Lung (tissue), 12 donors: ENCODE data around the gene ADK. TPM values are rescaled to one million over a fixed set of nuclear protein-coding genes. Genes with fewer than 3 reads are reported as not detected.

ENCODE experiments used
- ATAC-seq: fragments of 200-7000 bp; cut with Tn5 transposase; one replicate; pipeline ENCODE4 v1.9.1; 2020; ENCODE audit warnings: moderate number of reproducible peaks; ENCODE audit not compliant: insufficient read depth, low FRiP score
- DNase-seq, 3 donors: peaks; one replicate each; pipeline ENCODE4 v3.0.0-alpha.2; 2013 to 2017
- H3K27ac ChIP-seq, 2 donors: one replicate each; pipeline ENCODE4 v1.5.1; 2013; ENCODE audit warnings: mild to moderate bottlenecking in 2 of 2, moderate library complexity in 2 of 2, control low read depth in 1 of 2, inconsistent platforms in 1 of 2, low read depth in 1 of 2, low read length in 1 of 2
- H3K27me3 ChIP-seq, 3 donors: one replicate each; pipeline ENCODE4 v1.5.1; 2013; ENCODE audit warnings: low read length in 2 of 3; ENCODE audit not compliant: control insufficient read depth in 3 of 3, insufficient read depth in 3 of 3
- H3K36me3 ChIP-seq, 4 donors: one replicate each; pipeline ENCODE4 v1.5.1; 2013; ENCODE audit warnings: low read length in 4 of 4, mild to moderate bottlenecking in 1 of 4, moderate library complexity in 1 of 4; ENCODE audit not compliant: control insufficient read depth in 4 of 4, insufficient read depth in 4 of 4
- H3K4me1 ChIP-seq, 5 donors: one replicate each; pipeline ENCODE4 v1.5.1; 2013; ENCODE audit warnings: low read length in 5 of 5, mild to moderate bottlenecking in 2 of 5, moderate library complexity in 1 of 5; ENCODE audit not compliant: control insufficient read depth in 5 of 5, insufficient read depth in 5 of 5
- H3K4me3 ChIP-seq: one replicate; pipeline ENCODE4 v1.5.1; 2013; ENCODE audit warnings: mild to moderate bottlenecking, control low read depth, moderate library complexity
- H3K9ac ChIP-seq, 2 donors: one replicate each; pipeline ENCODE4 v1.5.1; 2013; ENCODE audit warnings: low read length in 2 of 2, control low read depth in 1 of 2; ENCODE audit not compliant: insufficient read depth in 1 of 2
- H3K9me3 ChIP-seq, 4 donors: one replicate each; pipeline ENCODE4 v1.5.1; 2013; ENCODE audit warnings: low read length in 3 of 4, mild to moderate bottlenecking in 1 of 4, moderate library complexity in 1 of 4; ENCODE audit not compliant: control insufficient read depth in 4 of 4, insufficient read depth in 3 of 4
- CTCF ChIP-seq: IDR thresholded peaks from 2 replicates; pipeline ENCODE4 v1.5.1; 2012; ENCODE audit warnings: mild to moderate bottlenecking; ENCODE audit errors: control extremely low read depth, extremely low read depth
- WGBS, 2 donors: extraction: QIAGEN DNeasy Blood & Tissue Kit; methylation state at CpG; one replicate each; pipeline ENCODE4 v1.1.7; 2013; 5-methylcytosine and 5-hydroxymethylcytosine counted together
- polyA plus RNA-seq, 2 donors: library from polyadenylated mRNA; stranded (reverse); fragments of 200-250 nt; gene quantifications; one replicate each; pipeline ENCODE4 v1.2.1, GENCODE V29; 2013
- total RNA-seq, 2 donors: library from RNA; depleted of rRNA in 1 of 2; stranded (reverse); fragments of >200 nt in 1 of 2; gene quantifications; one replicate each; pipeline ENCODE4 v1.2.1, GENCODE V29; 2014 to 2021
- donor health status: control.
- donor health status: control.
- donor health status: Bipolar disorder and iron deficiency.
- donor health status: healthy.
- donor health status: DM: yes; HTN: yes; CAD: no.

The ADK gene
- total and polyA plus RNA-seq, 4 donors: 31.6 to 82.3 (median 42.9) TPM

DNA sequence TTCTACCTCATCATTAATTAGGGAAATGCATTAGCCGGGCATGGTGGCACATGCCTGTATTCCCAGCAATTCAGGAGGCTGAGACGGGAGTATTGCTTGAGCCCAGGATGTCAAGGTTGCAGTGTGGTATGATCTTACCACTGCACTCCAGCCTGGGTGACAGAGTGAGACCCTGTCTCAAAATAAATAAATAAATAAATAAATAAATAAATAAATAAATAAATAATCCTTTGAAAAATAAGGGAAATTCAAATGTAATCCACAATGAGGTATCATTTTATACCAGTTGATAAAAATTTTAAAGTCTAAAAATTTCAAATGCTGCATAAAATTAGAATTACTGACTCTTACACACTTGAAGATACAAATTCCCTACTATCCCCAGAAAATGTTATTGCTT, 334.3 kb downstream of the ADK start:
- Histone ChIP-seq H3K27me3 (no peaks in the 10 kb centered on the region), H3K9ac (no peak overlapping the region), H3K4me1 (no peaks in the 10 kb centered on the region), H3K36me3 (peaks cover 0 to 1% (median 0%) of the 10 kb centered on the region in 4 donors), H3K27ac (no peak overlapping the region), H3K4me3 (no peak overlapping the region), H3K9me3 (peaks cover 0 to 5% (median 2%) of the 10 kb centered on the region in 4 donors)
- ATAC-seq (no peak), DNase-seq (no peak)
- 98% methylated on average over 2 of the region's 2 CpGs for WGBS, 2 donors
- no peak for TF ChIP-seq CTCF

- Histone ChIP-seq H3K9ac (no peak overlapping the region), H3K27me3 (no peaks in the 10 kb centered on the region), H3K4me3 (no peak overlapping the region), H3K4me1 (no peaks in the 10 kb centered on the region), H3K9me3 (peaks cover 0 to 5% (median 2%) of the 10 kb centered on the region in 4 donors), H3K27ac (no peak overlapping the region), H3K36me3 (peaks cover 0 to 1% (median 0%) of the 10 kb centered on the region in 4 donors)
- DNase-seq (peak in 2 of 3 donors; percentile 21 to 41), ATAC-seq (no peak)
- no peak for TF ChIP-seq CTCF
- 88 to 89% methylated on average over 1 of the region's 1 CpG for WGBS, 2 donors
Measured at GRCh38 chr10:74486659-74487058, 335.6 kb downstream of the ADK start.

DNA sequence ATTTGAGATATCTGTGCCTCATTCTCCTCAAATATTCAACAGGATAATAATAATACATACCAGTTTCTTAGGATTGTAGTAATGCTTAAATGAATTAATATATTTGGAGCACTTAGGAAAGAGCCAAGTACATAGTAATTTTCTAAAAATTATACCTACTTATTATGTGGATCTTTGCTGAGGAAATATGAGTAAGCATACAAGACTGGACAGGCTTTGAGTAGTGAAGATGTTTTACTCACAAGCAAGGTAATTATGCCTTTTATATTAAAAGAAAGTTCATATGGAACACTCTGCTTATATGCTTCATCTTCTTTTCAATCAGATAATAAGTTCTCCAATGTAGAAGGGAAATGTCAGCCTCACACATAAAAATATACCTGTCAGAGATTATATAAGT, 337.9 kb downstream of the ADK start:
- Histone ChIP-seq H3K27ac (no peak overlapping the region), H3K9me3 (no peaks in the 10 kb centered on the region), H3K9ac (no peak overlapping the region), H3K4me3 (no peak overlapping the region), H3K27me3 (no peaks in the 10 kb centered on the region), H3K4me1 (no peaks in the 10 kb centered on the region), H3K36me3 (no peaks in the 10 kb centered on the region)
- DNase-seq: no peak
- TF ChIP-seq CTCF: no peak
- no peak for ATAC-seq

GRCh38 chr10:74490551-74490950, 339.5 kb downstream of the ADK start:
- no peak for TF ChIP-seq CTCF

More at GRCh38 chr10:74490551-74490950, 339.5 kb downstream of the ADK start:
- no peak for DNase-seq
- Histone ChIP-seq H3K27me3 (no peaks in the 10 kb centered on the region), H3K4me3 (no peak overlapping the region), H3K27ac (no peak overlapping the region), H3K9ac (no peak overlapping the region), H3K36me3 (no peaks in the 10 kb centered on the region), H3K9me3 (no peaks in the 10 kb centered on the region), H3K4me1 (no peaks in the 10 kb centered on the region)
- 82 to 86% methylated on average over 4 of the region's 4 CpGs for WGBS, 2 donors
- no peak for ATAC-seq
